Mesothelial cell of epicardium (in vitro differentiated cells): ENCODE data around the gene SHROOM3. TPM values are rescaled to one million over a fixed set of nuclear protein-coding genes. Genes with fewer than 3 reads are reported as not detected.

ENCODE experiments used
- DNase-seq, 2 experiments: peaks; one replicate each; pipeline ENCODE4 v3.0.0; 2021; ENCODE audit warnings: low spot score in 2 of 2; ENCODE audit not compliant: unreplicated experiment in 2 of 2
- H3K27ac Mint-ChIP-seq: 2 replicates; pipeline ENCODE4 v1.8.0; 2021; ENCODE audit warnings: mixed read lengths
- H3K27me3 Mint-ChIP-seq: 2 replicates; pipeline ENCODE4 v1.8.0; 2021; ENCODE audit warnings: low read depth, mixed read lengths
- H3K36me3 Mint-ChIP-seq: 2 replicates; pipeline ENCODE4 v1.8.0; 2021; ENCODE audit warnings: mixed read lengths
- H3K4me1 Mint-ChIP-seq: 2 replicates; pipeline ENCODE4 v1.8.0; 2021; ENCODE audit warnings: mixed read lengths
- H3K4me3 Mint-ChIP-seq: 2 replicates; pipeline ENCODE4 v1.8.0; 2021; ENCODE audit warnings: mild to moderate bottlenecking, moderate library complexity, mixed read lengths
- H3K9me3 Mint-ChIP-seq: 2 replicates; pipeline ENCODE4 v1.8.0; 2021; ENCODE audit warnings: mixed read lengths
- CTCF ChIP-seq: fragments of 200-600 bp; sonication (generic); IDR thresholded peaks from one replicate; pipeline ENCODE4 v1.5.0; 2021; ENCODE audit warnings: antibody characterized with exemption; ENCODE audit not compliant: unreplicated experiment
- total RNA-seq: library from RNA; stranded (reverse); gene quantifications from 3 replicates; pipeline ENCODE4 v1.2.1, GENCODE V29; 2021

Gene SHROOM3
- total RNA-seq, 1 donor from 2014 or later = 62.7 TPM

- Mint-ChIP-seq H3K36me3 (peaks cover 64% of the 10 kb centered on the region), H3K27me3 (no peaks in the 10 kb centered on the region), H3K4me1 (peaks cover 6% of the 10 kb centered on the region), H3K9me3 (peaks cover 19% of the 10 kb centered on the region), H3K27ac (no peak overlapping the region), H3K4me3 (no peak overlapping the region)
- TF ChIP-seq CTCF = no peak
- DNase-seq = no peak
Measured at GRCh38 chr4:76773766-76774165, 338.7 kb downstream of the SHROOM3 start.

GRCh38 chr4:76779740-76780459 is 344.9 kb downstream of the SHROOM3 start:
- H3K36me3 Mint-ChIP-seq = peaks cover 62% of the 10 kb centered on the region
- no peak for TF ChIP-seq CTCF
- H3K4me1 Mint-ChIP-seq = peaks cover 22% of the 10 kb centered on the region

GRCh38 chr4:76780781-76781697 is 346.0 kb downstream of the SHROOM3 start:
- Mint-ChIP-seq H3K4me1 (peaks cover 22% of the 10 kb centered on the region), H3K27ac (peak overlapping the region; percentile 75), H3K27me3 (no peaks in the 10 kb centered on the region), H3K36me3 (peaks cover 57% of the 10 kb centered on the region), H3K4me3 (no peak overlapping the region), H3K9me3 (peaks cover 11% of the 10 kb centered on the region)
- DNase-seq = no peak
- no peak for TF ChIP-seq CTCF

More at GRCh38 chr4:76779740-76780459, 344.9 kb downstream of the SHROOM3 start:
- Mint-ChIP-seq H3K27ac (peak overlapping the region; percentile 77), H3K4me3 (no peak overlapping the region), H3K9me3 (peaks cover 19% of the 10 kb centered on the region), H3K27me3 (no peaks in the 10 kb centered on the region)
- DNase-seq = no peak

- no peak for DNase-seq
- Mint-ChIP-seq H3K4me1 (peaks cover 22% of the 10 kb centered on the region), H3K4me3 (no peak overlapping the region), H3K27ac (peak overlapping the region; percentile 75), H3K9me3 (peaks cover 2% of the 10 kb centered on the region), H3K27me3 (no peaks in the 10 kb centered on the region), H3K36me3 (peaks cover 52% of the 10 kb centered on the region)
- no peak for TF ChIP-seq CTCF
Measured at GRCh38 chr4:76781698-76782595, 346.9 kb downstream of the SHROOM3 start.

GRCh38 chr4:76782837-76783236 is 347.8 kb downstream of the SHROOM3 start:
- Mint-ChIP-seq H3K4me3 (no peak overlapping the region), H3K27me3 (no peaks in the 10 kb centered on the region), H3K27ac (peak overlapping the region; percentile 75), H3K36me3 (peaks cover 50% of the 10 kb centered on the region), H3K9me3 (peaks cover under 1% of the 10 kb centered on the region), H3K4me1 (peaks cover 22% of the 10 kb centered on the region)
- DNase-seq = no peak
- no peak for TF ChIP-seq CTCF
